GM23338 (cell line): ENCODE results near the gene NAP1L2.

ENCODE experiments used
- CREB1 ChIP-seq: fragments of 250-450 bp; sonication (Bioruptor Pico); IDR thresholded peaks from 2 replicates; pipeline ENCODE4 v1.5.0; 2020; ENCODE audit warnings: low read depth, mild to moderate bottlenecking, moderate library complexity
- EZH2 ChIP-seq: fragments of 200-600 bp; sonication (generic); IDR thresholded peaks from one replicate; pipeline ENCODE4 v1.8.0; 2017; ENCODE audit warnings: antibody characterized with exemption, mild to moderate bottlenecking, low read depth; ENCODE audit not compliant: unreplicated experiment
- EZH2phosphoT487 ChIP-seq: fragments of 200-600 bp; sonication (generic); IDR thresholded peaks from one replicate; pipeline ENCODE4 v1.8.1; 2018; ENCODE audit warnings: antibody characterized with exemption; ENCODE audit not compliant: unreplicated experiment
- POLR2AphosphoS5 ChIP-seq: IDR thresholded peaks from 2 replicates; pipeline ENCODE4 v1.6.1; 2016; ENCODE audit warnings: antibody characterized with exemption, low read depth
- STAT1 ChIP-seq: IDR thresholded peaks from one replicate; pipeline ENCODE4 v1.6.1; 2016; ENCODE audit warnings: antibody characterized with exemption; ENCODE audit not compliant: unreplicated experiment
- TF ChIP-seq, protein P1 (sequence below), 2 experiments: fragments of 200-600 bp in 1 of 2; sonication (generic) in 1 of 2; conservative IDR thresholded peaks; 2 replicates each; pipeline versions ENCODE4 v1.5.1 to v1.6.1; 2016 to 2017; ENCODE audit warnings: antibody characterized with exemption in 2 of 2, low read depth in 2 of 2, mild to moderate bottlenecking in 2 of 2, moderate library complexity in 1 of 2
- TF ChIP-seq, protein P2 (sequence below): IDR thresholded peaks from one replicate; pipeline ENCODE4 v1.6.1; 2018; ENCODE audit warnings: antibody characterized with exemption; ENCODE audit not compliant: unreplicated experiment
- TF ChIP-seq, protein P3 (sequence below): IDR thresholded peaks from 2 replicates; pipeline ENCODE4 v1.6.1; 2016; ENCODE audit warnings: antibody characterized with exemption

DNA sequence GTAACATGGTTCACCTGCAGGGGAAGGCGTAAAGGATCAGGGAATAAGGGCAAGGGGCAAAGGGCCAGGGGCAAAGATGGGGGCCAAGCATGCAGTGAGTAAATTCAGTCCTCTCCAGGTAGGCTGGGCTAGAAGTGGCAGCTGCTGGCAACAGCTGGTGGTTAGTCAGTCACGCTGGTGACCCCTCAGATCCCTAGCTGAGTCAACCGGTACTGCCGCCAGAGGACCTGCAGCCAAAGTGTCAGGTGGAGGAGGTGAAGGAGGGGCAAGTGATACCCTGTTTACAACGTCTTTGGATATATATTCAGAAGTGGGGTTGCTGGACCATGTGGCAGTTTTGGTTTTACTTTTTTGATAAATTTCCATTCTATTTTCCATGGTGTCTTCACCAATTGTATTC is 24.6 kb upstream of the NAP1L2 start:
- TF ChIP-seq, protein P1, sequence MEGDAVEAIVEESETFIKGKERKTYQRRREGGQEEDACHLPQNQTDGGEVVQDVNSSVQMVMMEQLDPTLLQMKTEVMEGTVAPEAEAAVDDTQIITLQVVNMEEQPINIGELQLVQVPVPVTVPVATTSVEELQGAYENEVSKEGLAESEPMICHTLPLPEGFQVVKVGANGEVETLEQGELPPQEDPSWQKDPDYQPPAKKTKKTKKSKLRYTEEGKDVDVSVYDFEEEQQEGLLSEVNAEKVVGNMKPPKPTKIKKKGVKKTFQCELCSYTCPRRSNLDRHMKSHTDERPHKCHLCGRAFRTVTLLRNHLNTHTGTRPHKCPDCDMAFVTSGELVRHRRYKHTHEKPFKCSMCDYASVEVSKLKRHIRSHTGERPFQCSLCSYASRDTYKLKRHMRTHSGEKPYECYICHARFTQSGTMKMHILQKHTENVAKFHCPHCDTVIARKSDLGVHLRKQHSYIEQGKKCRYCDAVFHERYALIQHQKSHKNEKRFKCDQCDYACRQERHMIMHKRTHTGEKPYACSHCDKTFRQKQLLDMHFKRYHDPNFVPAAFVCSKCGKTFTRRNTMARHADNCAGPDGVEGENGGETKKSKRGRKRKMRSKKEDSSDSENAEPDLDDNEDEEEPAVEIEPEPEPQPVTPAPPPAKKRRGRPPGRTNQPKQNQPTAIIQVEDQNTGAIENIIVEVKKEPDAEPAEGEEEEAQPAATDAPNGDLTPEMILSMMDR (conservative IDR thresholded peaks at IDR 0.05; ENCODE audit: low read depth in 2 of 2), result no peak
- TF ChIP-seq EZH2phosphoT487, result no peak
- no peak for TF ChIP-seq EZH2
- no peak for TF ChIP-seq STAT1
- no peak for TF ChIP-seq CREB1
- TF ChIP-seq, protein P2, sequence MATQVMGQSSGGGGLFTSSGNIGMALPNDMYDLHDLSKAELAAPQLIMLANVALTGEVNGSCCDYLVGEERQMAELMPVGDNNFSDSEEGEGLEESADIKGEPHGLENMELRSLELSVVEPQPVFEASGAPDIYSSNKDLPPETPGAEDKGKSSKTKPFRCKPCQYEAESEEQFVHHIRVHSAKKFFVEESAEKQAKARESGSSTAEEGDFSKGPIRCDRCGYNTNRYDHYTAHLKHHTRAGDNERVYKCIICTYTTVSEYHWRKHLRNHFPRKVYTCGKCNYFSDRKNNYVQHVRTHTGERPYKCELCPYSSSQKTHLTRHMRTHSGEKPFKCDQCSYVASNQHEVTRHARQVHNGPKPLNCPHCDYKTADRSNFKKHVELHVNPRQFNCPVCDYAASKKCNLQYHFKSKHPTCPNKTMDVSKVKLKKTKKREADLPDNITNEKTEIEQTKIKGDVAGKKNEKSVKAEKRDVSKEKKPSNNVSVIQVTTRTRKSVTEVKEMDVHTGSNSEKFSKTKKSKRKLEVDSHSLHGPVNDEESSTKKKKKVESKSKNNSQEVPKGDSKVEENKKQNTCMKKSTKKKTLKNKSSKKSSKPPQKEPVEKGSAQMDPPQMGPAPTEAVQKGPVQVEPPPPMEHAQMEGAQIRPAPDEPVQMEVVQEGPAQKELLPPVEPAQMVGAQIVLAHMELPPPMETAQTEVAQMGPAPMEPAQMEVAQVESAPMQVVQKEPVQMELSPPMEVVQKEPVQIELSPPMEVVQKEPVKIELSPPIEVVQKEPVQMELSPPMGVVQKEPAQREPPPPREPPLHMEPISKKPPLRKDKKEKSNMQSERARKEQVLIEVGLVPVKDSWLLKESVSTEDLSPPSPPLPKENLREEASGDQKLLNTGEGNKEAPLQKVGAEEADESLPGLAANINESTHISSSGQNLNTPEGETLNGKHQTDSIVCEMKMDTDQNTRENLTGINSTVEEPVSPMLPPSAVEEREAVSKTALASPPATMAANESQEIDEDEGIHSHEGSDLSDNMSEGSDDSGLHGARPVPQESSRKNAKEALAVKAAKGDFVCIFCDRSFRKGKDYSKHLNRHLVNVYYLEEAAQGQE, result no peak
- no peak for TF ChIP-seq POLR2AphosphoS5
- TF ChIP-seq, protein P3, sequence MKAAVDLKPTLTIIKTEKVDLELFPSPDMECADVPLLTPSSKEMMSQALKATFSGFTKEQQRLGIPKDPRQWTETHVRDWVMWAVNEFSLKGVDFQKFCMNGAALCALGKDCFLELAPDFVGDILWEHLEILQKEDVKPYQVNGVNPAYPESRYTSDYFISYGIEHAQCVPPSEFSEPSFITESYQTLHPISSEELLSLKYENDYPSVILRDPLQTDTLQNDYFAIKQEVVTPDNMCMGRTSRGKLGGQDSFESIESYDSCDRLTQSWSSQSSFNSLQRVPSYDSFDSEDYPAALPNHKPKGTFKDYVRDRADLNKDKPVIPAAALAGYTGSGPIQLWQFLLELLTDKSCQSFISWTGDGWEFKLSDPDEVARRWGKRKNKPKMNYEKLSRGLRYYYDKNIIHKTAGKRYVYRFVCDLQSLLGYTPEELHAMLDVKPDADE, result no peak
